Keratinocyte (primary cell): ENCODE measurements around the gene FBXL14.

ENCODE experiments used
- EZH2 ChIP-seq: IDR thresholded peaks from one replicate; pipeline ENCODE4 v1.6.1; 2012; ENCODE audit warnings: inconsistent platforms, mild to moderate bottlenecking, low read length, moderate library complexity
- TF ChIP-seq, protein P1 (sequence below), 3 experiments: IDR thresholded peaks in 1 of 3; conservative IDR thresholded peaks in 1 of 3; optimal IDR thresholded peaks in 1 of 3; 2 replicates in 2 of 3; 3 replicates in 1 of 3; pipeline versions ENCODE3 to v1.5.1; 2011; ENCODE audit warnings: low read length in 3 of 3, mild to moderate bottlenecking in 3 of 3, moderate library complexity in 2 of 3, control low read depth in 1 of 3, inconsistent platforms in 1 of 3; ENCODE audit not compliant: insufficient read depth in 2 of 3; ENCODE audit errors: extremely low read depth in 1 of 3

DNA sequence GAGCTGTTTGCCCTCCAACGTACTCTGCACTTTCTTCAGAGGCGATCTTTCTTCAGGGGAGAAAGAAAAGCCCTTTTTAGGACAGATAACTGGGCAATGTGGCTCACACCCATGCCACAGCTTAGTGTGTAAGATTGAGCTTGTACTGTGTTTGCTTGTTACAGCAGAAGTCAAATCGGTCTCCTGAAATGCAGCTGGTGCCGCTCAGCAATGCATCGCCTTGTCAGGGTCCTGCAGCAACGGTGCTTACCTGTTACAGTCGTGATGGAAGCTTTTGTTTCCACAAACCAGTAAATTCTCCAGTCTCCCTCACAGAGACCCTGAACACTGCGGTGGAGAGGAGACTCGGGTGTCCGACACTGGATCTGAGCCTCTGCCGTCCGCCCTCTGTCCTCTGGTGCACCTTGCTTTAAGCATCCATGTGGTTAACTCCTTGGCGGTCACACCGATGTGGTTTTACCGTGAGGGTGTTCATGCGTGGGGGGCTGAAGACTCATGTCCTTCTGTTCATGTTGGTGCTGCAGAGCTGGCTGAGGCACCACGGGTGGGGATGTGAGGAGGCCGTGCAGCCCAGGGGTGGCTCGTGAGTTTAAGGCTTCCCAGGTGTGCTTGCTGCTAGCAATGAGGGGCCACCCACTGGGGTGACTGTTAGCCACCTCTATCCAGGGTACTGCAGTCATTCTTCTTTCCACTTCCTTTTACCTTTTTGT is 47.3 kb downstream of the FBXL14 start:
- TF ChIP-seq, protein P1, sequence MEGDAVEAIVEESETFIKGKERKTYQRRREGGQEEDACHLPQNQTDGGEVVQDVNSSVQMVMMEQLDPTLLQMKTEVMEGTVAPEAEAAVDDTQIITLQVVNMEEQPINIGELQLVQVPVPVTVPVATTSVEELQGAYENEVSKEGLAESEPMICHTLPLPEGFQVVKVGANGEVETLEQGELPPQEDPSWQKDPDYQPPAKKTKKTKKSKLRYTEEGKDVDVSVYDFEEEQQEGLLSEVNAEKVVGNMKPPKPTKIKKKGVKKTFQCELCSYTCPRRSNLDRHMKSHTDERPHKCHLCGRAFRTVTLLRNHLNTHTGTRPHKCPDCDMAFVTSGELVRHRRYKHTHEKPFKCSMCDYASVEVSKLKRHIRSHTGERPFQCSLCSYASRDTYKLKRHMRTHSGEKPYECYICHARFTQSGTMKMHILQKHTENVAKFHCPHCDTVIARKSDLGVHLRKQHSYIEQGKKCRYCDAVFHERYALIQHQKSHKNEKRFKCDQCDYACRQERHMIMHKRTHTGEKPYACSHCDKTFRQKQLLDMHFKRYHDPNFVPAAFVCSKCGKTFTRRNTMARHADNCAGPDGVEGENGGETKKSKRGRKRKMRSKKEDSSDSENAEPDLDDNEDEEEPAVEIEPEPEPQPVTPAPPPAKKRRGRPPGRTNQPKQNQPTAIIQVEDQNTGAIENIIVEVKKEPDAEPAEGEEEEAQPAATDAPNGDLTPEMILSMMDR (optimal IDR thresholded peaks at IDR 0.05 in 1 of 3, IDR thresholded peaks at IDR 0.05 in 1 of 3, conservative IDR thresholded peaks at IDR 0.05 in 1 of 3; ENCODE audit: extremely low read depth in 1 of 3, insufficient read depth in 2 of 3, low read length in 3 of 3) = no peak
- no peak for TF ChIP-seq EZH2
